Measurements from ENCODE around the gene TEPSIN.

DNA sequence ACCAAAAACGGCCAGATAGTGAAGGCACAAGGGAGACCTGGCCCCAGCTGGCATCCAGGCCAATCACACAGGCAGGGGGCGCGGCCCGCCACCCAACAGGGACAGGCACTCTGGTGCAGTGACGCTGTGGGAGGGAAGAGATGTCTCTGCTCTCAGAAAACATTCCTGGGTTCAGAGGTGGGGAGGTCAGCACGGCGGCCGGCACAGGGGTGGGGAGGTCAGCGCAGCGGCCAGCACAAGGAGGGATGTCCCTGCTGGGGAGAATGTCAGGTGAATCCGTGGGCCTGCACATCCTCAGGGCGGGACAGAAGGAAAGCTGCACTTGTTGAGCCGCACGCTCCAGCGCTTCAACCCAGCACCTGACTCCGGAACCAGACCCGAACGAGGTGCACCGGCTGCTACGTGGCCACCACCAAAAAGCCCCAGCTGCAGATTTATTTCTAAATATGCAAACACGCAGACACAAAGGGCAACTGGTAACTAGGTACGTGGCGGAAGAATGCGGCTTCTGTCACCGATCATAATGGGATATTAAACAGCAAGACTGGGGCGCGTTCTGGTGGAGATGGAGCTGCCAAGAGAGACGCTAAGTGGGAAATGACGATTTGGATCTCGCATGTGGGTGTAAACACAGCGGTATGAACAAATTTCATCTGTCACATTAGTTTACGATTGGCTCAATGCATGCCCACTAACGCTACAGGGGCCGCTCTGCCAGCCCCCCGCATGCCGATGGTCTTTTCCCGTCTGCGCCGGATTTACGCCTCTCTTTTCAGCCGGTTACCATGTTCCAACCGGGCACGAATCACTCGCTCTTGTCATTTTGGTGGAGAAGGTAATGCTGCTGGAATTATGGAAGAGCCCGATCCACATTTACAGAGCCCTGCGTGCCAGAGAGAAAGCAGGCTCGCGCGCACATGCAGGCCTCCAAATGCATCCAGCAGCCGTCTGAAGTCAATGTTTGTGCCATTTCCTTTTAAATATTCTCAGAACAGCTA, 40.7 kb upstream of the TEPSIN start:
- no peak for TF ChIP-seq EP300 (IDR thresholded peaks at IDR 0.05)
- TF ChIP-seq POLR2A (IDR thresholded peaks at IDR 0.05), result no peak
